DND-41 (cell line): ENCODE measurements around the gene ARHGEF7.

ENCODE experiments used
- EZH2 ChIP-seq: IDR thresholded peaks from 3 replicates; pipeline ENCODE4 v1.6.1; 2012; ENCODE audit warnings: borderline replicate concordance, low read depth, mild to moderate bottlenecking, moderate library complexity, low read length, inconsistent platforms; ENCODE audit not compliant: severe bottlenecking
- TF ChIP-seq, protein P1 (sequence below): IDR thresholded peaks from 2 replicates; pipeline ENCODE4 v1.5.1; 2012; ENCODE audit warnings: borderline replicate concordance, low read length, moderate library complexity, mild to moderate bottlenecking; ENCODE audit not compliant: poor library complexity, severe bottlenecking; ENCODE audit errors: extremely low read depth

DNA sequence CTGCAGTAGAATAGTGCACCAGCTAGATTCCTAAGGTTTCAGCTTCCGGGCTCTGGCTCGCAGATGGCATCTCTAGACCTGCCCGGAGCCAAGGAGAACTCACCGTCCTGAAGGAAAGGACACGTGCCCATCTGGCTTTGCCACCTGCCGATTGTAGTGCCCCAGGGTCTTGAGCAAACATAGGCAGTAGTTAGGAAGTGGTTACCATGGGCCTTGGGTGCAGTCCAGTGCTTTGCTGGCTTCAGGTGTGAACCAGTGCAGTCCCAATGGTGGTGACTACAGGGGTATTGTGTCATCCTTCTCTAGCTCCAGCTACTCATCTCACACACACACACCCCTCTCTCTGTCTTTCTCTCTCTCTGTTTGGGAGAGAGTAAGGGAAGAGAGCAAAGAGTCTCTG lies 143.9 kb downstream of the ARHGEF7 start:
- TF ChIP-seq, protein P1, sequence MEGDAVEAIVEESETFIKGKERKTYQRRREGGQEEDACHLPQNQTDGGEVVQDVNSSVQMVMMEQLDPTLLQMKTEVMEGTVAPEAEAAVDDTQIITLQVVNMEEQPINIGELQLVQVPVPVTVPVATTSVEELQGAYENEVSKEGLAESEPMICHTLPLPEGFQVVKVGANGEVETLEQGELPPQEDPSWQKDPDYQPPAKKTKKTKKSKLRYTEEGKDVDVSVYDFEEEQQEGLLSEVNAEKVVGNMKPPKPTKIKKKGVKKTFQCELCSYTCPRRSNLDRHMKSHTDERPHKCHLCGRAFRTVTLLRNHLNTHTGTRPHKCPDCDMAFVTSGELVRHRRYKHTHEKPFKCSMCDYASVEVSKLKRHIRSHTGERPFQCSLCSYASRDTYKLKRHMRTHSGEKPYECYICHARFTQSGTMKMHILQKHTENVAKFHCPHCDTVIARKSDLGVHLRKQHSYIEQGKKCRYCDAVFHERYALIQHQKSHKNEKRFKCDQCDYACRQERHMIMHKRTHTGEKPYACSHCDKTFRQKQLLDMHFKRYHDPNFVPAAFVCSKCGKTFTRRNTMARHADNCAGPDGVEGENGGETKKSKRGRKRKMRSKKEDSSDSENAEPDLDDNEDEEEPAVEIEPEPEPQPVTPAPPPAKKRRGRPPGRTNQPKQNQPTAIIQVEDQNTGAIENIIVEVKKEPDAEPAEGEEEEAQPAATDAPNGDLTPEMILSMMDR, result no peak
- no peak for TF ChIP-seq EZH2
